HG03064 (cell line): ENCODE results near the gene ARHGAP8.

Experiments used
- ATAC-seq: cut with Tn5 transposase; IDR thresholded peaks from one replicate; pipeline ENCODE4 v1.9.1; 2021; ENCODE audit warnings: low read depth; ENCODE audit not compliant: unreplicated experiment

Gene ARHGAP8

DNA sequence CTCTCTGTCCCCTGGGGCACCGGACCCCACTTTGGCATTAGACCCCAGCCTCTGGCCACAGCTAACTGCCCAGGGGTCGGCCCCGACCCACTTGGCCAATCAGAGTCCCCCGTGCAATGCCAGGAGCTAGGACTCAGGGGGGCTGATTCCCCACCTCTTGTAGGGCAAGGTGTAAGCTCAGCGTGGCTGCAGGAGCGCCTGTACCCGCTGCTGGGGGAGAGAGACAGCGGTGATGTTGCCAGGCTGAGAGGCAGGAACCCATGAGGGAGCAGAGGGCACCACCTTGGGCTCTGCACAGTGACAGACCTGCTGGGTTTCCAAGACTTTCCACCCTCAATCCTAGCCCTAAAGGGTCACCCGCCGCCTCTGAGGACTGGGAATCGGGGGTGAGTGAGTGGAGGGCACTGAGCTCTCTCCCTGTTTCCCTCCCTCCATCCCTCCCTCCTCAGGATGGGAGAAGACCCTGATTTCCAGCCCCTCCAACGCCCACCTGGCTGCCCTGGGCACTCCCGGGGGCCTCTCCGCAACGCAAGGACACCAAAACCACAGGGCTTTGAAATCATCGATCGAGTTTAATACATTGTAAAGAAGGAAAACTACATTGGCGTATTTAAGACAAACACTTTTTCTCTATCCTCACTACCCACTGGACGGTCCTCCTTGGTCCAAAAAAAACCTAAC is 128.4 kb downstream of the ARHGAP8 start:
- no peak for ATAC-seq

DNA sequence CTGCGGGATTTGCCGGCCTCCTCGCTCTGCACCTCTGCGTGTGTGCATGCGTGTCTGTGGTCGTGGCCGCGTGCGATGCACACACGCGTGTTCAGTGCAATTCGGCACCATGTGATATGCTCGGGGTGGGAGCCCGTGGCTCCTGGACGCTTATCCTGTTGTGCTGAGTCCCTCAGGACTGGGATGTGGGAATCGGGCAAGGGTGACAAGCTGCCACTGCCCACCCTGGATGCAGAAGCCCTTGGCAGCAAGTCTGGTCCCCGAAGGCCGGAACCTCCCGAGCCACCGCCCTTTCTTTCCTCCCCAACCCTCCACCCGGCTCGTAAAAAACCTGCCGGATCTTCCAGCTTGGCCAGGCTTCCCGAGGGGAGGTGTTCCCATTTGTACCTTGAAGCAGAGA is 129.2 kb downstream of the ARHGAP8 start:
- no peak for ATAC-seq

DNA sequence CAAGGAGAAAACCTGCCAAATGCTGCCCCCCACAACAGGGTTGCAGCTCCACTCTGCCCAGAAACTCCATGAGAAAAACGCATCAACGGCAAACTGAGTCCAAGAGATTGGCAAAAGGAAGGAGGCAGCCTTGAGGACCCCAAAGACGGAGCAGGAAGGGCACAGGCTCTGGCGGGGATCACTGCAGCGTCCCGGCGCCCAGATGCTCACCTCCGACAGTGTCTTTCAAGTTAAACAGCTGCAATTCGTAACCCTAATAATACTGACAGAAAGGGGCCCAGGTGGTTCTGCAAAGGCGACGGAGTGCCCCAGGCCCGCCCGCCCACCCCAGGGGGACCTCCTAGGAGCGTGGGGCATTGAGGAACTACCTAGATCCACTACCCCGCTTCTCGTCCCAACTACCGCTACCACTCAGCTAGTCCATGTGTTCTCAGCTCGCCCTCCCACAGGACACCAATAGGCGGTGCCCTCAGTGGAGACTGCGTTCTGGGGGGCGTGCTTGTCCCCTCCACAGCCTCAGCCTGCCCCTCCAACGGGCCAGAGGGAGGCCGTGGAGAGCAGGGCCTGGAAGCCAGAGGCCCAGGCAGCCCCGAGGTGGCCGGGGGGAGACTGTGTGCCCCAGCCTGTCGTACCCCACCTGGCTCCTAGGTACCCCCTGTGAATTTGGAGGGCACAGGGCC is 130.0 kb downstream of the ARHGAP8 start:
- no peak for ATAC-seq

DNA sequence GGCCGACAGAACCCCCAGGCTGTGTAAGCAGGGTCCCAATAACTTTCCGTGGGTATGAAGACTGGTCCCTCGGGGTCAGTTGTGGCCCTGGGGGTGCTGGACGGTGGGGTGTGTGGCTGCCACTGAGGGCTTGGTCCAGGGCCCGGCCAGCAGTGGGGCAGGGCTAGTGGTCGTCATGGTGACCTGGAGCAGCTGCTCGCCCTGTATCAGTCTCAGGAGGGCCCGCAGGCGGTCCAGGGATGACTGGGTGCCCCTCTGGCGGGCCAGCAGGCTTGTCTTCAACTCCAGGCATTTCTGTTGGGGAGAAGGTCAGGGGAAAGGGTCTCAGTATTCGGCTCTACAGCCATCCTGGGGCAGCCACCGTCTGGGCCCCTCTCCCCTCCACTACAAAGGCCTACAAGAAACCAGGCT is 130.6 kb downstream of the ARHGAP8 start:
- no peak for ATAC-seq

DNA sequence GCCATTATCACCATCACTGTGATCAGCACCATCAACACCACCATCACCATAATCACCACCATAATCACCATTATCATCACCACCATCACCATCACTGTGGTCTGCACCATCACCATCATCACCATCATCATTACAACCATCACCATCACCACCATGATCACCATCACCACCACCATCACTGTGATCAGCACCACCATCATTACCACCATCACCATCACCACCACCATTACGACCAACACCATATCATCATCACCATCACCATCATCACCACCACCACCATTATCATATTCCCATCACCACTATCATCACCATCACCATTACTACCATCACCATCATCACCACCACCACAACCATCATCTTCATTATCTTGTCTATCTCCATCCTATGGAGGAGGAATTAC is 132.2 kb downstream of the ARHGAP8 start:
- ATAC-seq, result no peak

DNA sequence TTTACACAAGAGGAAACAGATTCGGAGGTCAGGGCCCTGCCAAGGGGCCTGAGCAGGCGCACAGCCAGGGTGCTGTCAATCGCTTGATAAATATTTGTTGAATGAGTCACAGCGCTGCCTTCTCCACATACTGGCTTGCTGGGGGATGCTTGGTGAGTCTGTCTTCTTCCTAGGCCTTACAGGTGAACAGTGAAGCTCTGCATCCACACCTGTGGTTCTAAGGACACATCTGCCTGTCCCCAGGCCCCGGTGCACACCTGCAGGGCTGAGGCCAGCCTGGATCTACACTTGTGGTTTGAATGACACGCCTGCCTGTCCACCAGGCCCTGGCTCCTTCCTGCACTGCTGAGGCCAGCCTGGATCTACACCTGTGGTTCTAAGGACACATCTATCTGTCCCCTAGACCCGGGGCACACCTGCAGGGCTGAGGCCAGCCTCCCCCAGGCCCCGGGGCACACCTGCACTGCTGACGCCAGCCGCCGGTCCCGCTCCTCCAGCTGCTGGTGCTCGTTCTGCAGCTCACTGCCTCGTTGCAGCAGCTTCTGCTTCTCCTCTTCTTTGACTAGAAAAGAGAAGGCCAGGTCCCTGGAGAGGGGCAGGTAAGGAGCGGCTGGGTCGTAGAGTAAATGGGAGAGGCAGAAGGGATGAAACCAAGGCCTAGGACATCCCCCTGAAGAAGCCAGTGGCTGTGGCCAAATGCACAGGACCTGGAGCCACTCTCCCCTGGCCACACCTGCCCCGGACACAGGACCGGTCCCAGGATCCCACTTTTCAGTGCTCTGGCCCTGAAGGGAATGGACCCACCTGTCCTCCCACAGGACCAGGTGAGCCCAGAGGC is 132.8 kb downstream of the ARHGAP8 start:
- no peak for ATAC-seq

DNA sequence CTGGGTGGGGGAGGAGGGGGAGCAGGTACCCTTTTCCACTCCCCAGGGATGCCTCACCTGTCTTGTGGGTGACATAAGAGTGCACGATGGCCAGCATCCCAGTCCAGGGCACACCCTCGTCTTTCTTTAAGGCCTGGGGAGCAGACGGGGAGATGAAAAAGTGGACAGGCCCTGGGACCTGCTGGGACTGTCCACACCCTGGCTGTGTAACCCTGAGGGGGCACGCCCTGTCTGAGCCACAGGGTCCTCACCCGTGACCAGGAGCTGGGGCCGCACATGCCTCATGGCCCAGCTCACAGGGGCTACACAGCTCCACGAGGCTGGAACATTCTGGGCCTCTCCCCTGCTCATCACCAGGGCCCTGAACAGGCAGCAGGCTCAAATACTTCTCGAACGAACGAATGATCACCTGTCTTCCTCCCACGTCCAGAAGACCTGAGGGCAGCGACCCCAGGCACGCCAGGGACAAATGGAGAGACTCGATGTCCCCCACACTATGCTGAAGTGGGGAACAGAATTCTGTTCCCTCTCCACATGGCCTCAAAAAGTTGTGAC is 133.5 kb downstream of the ARHGAP8 start:
- no peak for ATAC-seq

DNA sequence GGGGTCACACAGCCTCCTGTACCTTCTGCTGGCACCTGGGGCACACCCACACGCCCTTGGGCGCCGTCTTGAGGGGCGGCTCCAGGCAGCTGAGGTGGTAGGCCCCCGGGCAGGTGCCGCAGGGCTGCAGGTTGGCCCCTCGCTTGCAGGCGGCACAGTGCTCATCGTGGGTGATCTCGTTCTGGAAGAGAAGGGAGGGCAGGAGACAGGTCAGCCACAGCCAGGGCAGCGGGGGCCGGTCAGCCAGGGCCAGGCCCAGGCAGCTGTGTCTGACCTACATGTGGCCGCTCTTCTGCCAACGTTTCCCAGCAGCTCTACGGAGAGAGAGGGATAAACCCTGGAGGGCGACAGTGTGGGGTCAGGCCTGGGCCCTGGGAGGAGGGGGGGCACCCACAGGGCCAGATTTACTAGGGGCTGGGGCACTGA is 135.6 kb downstream of the ARHGAP8 start:
- no peak for ATAC-seq

DNA sequence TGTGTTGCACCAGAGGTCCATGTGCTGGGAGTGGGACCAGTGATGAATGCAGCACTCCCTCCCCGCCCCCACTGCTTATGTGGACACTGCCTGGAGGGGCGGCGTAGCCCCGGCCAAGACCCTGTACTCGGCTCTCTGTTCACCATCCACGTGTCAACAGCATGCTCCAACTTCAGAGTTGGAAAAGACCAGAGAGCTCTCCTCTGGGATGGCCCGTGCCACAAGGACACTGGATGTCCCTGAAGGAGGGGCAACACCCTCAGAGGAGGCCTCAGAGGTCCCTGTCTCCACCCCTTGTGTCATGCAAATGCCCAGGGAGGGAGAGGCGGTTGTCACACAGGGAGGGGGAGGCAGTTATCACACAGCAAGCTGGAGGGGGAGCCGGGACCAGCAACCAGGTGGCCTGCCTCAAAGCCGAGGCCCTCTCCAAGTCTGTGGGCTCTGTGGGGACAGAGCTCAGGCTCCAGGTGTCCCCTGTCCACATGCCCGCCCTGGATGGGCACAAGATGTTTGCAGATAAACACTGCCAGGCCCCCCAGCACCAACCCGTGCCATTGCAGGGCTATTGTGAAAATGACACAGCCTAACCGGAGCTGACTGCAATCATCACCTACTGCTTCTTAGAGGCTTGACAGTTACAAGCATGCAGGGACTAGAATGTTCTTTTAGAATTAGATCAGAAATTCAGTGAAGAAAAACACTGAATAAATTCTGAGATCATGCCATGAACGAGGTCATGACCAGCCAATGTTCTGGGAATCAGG is 136.3 kb downstream of the ARHGAP8 start:
- ATAC-seq, result no peak

DNA sequence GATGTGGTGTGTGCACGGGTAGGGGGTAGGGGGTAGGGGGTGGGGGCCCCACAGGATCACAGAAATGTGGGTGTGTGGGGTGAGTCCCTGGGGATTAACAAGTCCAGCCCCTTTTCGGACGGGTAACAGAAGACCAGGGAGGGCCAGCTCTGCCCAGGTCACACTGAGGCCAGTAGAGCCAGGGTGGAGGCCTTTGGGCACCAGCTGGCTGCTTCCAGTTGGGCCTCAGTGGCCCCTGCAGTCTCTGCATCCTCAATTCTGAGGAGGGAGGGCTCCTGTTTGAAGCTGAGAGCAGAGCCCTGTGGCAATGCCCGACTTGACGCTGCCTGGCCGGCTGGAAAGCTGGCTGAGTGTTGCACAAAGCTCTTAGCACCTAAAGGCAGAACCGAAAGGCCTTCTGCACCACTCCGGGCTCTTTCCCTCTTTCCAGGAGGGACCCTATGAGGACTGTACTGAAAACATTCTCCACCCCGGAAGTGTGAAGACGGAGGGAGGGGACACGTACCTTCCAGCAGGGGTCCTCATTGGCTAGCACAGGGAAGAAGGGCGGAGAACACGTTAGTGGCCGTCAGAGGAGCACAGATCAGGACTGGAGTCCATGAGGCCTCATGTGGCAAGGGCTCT is 137.0 kb downstream of the ARHGAP8 start:
- no peak for ATAC-seq

DNA sequence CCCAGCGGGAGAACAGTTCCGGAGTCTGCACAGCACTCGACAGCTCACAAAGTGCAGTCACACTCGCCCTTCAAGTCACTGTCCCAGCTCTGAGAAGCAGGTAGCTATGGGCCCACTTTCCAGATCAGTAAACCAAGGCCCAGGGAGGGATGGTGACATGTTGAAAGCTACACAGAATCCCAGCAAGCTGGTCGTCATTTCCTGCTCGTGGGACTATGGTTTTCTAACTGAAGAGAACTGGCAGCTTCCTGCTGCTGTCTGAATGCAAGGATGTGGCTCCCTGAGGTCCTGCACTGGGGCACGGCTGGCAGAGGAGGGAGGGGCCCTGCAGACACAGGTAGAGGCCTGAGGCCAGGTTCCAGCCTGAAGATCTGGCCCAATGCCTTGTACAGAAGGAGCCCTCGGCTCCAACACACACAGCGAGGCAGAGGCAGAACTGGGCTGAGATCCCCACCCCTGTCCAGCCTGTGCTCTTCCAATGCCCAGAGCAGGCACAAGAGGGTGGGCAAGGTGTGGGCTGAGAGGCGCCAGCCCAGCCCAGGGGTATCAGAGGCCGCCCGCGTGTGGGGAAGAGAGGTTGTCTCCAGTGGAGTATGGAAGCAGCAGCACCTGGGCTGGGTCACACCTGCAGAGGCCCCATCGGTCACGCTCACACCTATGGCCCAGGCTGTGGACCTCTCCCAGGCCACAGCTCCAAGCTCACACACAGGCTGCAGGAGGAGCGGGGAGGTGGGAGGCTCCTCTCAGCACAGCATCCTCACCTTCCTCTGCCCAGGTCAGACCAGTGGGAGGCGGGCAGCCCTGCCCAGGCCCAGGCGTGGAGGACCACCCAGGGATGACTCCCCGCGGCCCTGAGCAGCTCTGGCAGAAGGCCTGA is 138.3 kb downstream of the ARHGAP8 start:
- ATAC-seq, result no peak

DNA sequence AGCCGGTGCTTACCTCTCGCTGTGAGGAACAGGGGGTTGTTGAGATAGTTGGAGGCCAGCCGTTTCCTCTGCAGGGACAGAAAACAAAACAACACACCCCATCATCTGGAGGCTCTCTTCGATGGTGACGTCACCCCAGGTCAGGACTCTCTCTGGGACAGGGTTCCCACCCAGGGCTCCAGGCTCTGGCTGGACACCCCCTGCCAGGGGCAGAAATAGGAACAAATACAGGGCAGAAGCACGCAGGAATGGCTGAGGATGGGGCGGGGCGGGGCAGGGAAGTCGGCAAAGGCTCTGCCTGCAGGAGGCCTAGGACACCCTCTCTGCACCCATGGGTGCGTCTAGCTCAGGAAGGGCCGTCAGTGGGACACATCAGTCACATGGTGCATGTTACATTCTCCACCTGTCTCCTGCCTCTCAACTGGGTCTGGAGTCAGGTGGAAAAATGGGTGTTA is 138.9 kb downstream of the ARHGAP8 start:
- no peak for ATAC-seq

DNA sequence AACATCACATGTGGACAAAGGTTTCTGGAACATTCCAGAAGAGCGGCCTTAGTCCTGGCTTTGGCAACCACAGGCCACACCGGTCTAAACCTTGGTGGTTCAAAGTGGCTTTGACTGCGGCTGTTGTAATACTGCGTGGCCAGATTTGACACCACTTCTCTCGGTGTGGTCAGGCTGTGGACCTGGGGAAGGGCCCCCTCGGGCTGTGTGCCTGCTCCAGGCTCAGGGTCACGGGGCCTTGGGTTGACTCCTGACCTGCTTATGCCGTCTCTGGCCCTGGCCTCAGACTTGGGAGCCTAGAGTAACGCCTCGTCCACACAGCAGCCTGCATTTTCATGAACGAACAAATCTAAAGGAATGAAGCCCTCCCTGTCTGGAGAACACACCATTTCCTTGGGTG is 139.4 kb downstream of the ARHGAP8 start:
- no peak for ATAC-seq

DNA sequence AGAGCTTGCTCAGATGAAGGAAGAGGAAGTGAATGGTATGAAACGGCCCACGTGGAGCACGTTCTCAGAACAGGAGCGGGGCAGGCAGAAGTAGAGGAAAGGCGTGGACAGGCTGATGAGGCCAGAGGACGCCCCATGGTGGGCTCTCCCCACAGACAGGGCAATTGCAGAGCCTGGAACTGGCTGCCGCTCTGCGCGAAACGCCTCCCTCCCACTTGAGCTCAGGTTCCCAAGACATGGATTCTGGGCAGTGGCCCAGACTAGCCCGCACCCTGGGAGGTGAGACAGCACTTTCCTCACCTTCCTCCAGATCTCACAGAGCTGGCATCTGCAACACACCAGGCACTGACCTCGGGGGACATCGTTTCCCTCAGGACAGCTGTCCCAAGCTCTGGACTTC is 139.9 kb downstream of the ARHGAP8 start:
- ATAC-seq, result no peak

DNA sequence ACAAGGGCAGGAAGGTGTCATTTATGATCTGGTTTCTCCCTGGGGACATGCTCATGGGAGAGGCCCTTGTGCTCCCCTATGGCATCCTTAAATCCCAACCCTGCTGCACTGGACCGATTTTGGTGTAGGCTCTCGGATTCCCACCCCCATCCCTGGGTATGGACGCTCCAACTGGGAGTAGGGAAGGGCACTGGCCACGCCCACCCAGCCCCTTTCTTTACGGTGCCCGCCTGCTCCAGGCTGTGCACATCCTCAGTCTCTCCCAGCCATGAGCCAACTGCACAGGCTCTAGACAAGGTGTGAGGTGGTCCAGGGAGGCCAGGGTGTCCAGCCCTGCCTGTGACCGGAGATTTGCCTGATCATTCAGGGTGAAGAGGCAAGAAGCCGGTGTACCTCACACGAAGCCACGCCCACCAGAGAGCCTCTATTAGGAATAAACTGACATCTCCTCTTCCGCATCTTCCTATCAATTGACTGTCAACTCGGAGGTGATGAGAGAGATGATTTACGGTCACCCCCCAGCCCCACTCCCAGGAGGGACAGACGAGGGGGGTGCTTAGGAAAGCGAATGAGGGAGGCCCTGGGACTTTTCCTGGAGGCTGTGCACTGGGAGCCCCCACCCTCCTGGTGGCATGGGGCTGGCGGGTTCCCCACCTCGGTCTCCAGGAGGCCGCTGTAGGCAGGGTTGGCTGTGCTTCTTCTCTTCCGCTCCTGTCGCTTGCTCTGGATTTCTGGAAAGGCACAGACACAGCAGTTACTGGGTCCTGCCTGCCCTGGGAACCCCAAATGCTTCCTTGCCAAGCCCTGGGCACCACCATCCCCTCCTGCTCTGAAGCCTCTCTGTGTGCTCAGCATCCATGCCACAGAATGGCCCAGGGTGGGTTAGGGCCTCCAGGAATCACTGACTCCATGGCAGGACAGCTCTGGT is 140.7 kb downstream of the ARHGAP8 start:
- no peak for ATAC-seq

DNA sequence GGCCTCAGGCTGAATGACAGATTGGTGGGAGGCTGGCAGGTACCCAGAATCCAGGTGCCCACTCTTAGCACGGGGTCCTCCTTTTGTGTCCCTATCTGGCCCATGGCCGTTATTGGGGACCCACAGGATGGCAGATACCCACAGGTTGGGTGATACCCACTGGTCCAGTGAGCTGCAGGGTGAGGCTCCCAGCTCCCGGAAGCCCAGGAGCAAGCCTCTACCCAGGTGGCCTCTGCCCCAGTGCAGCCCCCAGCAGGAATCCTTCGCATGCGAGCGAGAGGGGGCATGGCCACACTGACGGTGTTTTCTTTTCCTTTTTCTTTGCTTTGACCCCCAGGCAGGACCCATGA is 141.3 kb downstream of the ARHGAP8 start:
- ATAC-seq, result no peak

DNA sequence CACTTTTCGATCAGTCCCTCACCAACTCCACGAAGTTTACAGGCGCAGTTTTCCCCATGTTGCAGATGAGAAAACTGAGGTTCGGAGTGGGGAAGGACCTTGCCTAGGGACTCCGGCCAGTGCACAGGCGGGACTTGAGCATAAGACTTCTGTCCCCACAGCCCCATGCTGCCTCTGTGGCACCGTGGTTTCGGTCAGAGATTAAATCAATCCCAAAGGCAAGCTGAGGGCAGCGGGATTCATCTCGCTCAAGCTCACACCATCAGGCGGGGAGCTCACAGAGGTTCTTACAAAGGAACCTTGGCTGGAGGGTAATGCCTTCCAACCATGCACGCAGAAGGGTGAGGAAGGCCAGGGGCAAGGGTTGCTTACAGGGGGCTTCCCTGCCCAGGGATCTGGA is 141.9 kb downstream of the ARHGAP8 start:
- ATAC-seq, result no peak

DNA sequence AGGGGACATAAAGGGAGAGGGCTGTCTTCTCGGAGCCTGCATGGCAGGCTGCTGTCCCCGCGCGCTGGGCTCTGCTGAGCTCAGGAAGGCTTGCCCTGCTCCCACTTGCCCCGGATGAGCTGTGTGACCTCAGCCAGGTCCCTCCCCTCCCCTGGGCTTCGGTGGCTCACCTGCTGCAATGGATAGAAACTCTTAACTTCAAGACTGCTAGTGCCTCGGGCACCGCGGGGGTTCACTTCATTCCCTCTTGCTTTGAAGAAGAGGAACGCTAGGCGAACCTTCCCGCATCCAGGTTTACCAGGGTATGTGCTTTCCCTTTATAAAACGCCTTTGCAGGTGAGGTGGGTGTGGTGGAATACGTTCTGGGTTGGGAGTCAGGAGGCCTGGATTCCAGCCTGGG is 142.4 kb downstream of the ARHGAP8 start:
- ATAC-seq, result no peak
